ENCODE measurements around the gene CAMK1D.

The CAMK1D gene

GRCh38 chr10:12314836-12315235 is 34.5 kb upstream of the CAMK1D start:
- TF ChIP-seq EZH2 (IDR thresholded peaks at IDR 0.05; ENCODE audit: borderline replicate concordance, low read depth, low read length, severe bottlenecking): no peak
- TF ChIP-seq, protein P1, sequence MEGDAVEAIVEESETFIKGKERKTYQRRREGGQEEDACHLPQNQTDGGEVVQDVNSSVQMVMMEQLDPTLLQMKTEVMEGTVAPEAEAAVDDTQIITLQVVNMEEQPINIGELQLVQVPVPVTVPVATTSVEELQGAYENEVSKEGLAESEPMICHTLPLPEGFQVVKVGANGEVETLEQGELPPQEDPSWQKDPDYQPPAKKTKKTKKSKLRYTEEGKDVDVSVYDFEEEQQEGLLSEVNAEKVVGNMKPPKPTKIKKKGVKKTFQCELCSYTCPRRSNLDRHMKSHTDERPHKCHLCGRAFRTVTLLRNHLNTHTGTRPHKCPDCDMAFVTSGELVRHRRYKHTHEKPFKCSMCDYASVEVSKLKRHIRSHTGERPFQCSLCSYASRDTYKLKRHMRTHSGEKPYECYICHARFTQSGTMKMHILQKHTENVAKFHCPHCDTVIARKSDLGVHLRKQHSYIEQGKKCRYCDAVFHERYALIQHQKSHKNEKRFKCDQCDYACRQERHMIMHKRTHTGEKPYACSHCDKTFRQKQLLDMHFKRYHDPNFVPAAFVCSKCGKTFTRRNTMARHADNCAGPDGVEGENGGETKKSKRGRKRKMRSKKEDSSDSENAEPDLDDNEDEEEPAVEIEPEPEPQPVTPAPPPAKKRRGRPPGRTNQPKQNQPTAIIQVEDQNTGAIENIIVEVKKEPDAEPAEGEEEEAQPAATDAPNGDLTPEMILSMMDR (IDR thresholded peaks at IDR 0.05; ENCODE audit: borderline replicate concordance, extremely low read depth, low read length, poor library complexity, severe bottlenecking): no peak
- Histone ChIP-seq H3K4me2 (ENCODE audit: insufficient read depth, low read length) (no peak overlapping the region), H3K4me3 (ENCODE audit: low read depth in 1 of 2, low read length in 2 of 2) (no peak overlapping the region), H4K20me1 (ENCODE audit: insufficient read depth, low read length) (no peaks in the 10 kb centered on the region), H3K36me3 (ENCODE audit: insufficient read depth, low read length) (no peaks in the 10 kb centered on the region), H2AFZ (ENCODE audit: low read depth, low read length) (no peak overlapping the region), H3K27me3 (ENCODE audit: insufficient read depth, low read length, poor library complexity) (no peaks in the 10 kb centered on the region), H3K9me3 (ENCODE audit: insufficient read depth, low read length, severe bottlenecking) (no peaks in the 10 kb centered on the region), H3K27ac (ENCODE audit: low read length) (no peak overlapping the region), H3K9ac (ENCODE audit: low read depth, low read length) (no peak overlapping the region), H3K4me1 (ENCODE audit: insufficient read depth, low read length) (no peaks in the 10 kb centered on the region), H3K79me2 (ENCODE audit: insufficient read depth, low read length) (no peaks in the 10 kb centered on the region)
- no peak for DNase-seq
- no peak for ATAC-seq (ENCODE audit: insufficient read depth, low read depth)

DNA sequence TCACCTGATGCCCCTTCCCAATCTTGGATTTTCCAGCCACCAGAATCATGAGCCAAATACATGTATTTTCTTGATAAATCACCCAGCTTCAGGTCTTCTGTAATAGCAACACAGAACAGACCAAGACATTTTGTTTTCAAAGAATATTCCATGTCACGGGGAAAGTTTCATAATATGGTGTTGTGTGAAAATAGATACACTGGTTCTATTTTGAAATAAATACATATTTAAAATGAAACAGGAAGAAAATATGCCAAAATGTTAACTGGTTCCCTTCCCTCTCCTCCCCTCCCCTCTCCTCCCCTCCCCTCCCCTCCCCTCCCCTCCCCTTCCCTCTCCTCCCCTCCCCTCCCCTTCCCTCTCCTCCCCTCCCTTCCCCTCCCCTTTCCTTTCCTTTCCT is 30.3 kb upstream of the CAMK1D start:
- Histone ChIP-seq H3K9ac (ENCODE audit: low read depth, low read length) (no peak overlapping the region), H4K20me1 (ENCODE audit: insufficient read depth, low read length) (no peaks in the 10 kb centered on the region), H3K36me3 (ENCODE audit: insufficient read depth, low read length) (no peaks in the 10 kb centered on the region), H3K79me2 (ENCODE audit: insufficient read depth, low read length) (no peaks in the 10 kb centered on the region), H3K4me3 (ENCODE audit: low read depth in 1 of 2, low read length in 2 of 2) (no peak overlapping the region), H3K9me3 (ENCODE audit: insufficient read depth, low read length, severe bottlenecking) (no peaks in the 10 kb centered on the region), H3K4me2 (ENCODE audit: insufficient read depth, low read length) (no peak overlapping the region), H2AFZ (ENCODE audit: low read depth, low read length) (no peak overlapping the region), H3K27me3 (ENCODE audit: insufficient read depth, low read length, poor library complexity) (no peaks in the 10 kb centered on the region), H3K27ac (ENCODE audit: low read length) (no peak overlapping the region), H3K4me1 (ENCODE audit: insufficient read depth, low read length) (no peaks in the 10 kb centered on the region)
- TF ChIP-seq, protein P1 (IDR thresholded peaks at IDR 0.05; ENCODE audit: borderline replicate concordance, extremely low read depth, low read length, poor library complexity, severe bottlenecking): no peak
- no peak for TF ChIP-seq EZH2 (IDR thresholded peaks at IDR 0.05; ENCODE audit: borderline replicate concordance, low read depth, low read length, severe bottlenecking)
- ATAC-seq (ENCODE audit: insufficient read depth, low read depth): no peak
- no peak for DNase-seq

DNA sequence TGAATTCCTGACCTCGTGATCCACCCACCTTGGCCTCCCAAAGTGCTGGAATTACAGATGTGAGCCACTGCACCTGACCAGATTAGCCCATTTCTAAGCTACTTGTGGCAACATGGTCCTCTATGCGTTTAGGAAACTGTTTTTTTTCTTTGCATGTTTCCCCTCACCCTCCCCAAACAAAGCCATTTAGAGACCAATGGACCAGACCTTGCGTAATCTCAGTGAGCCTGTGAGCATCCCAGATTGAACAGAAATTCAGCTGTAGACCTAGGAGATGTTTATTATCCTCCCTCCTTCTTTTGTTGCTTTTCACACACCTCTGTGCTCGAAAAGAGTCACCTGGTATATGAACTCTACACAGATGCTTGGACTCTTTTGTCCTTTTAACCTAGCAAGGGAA is 28.5 kb upstream of the CAMK1D start:
- Histone ChIP-seq H2AFZ (ENCODE audit: low read depth, low read length) (no peak overlapping the region), H3K4me3 (ENCODE audit: low read depth in 1 of 2, low read length in 2 of 2) (no peak overlapping the region), H4K20me1 (ENCODE audit: insufficient read depth, low read length) (no peaks in the 10 kb centered on the region), H3K36me3 (ENCODE audit: insufficient read depth, low read length) (no peaks in the 10 kb centered on the region), H3K9ac (ENCODE audit: low read depth, low read length) (no peak overlapping the region), H3K27ac (ENCODE audit: low read length) (no peak overlapping the region), H3K27me3 (ENCODE audit: insufficient read depth, low read length, poor library complexity) (no peaks in the 10 kb centered on the region), H3K4me2 (ENCODE audit: insufficient read depth, low read length) (no peak overlapping the region), H3K9me3 (ENCODE audit: insufficient read depth, low read length, severe bottlenecking) (no peaks in the 10 kb centered on the region), H3K79me2 (ENCODE audit: insufficient read depth, low read length) (no peaks in the 10 kb centered on the region), H3K4me1 (ENCODE audit: insufficient read depth, low read length) (no peaks in the 10 kb centered on the region)
- DNase-seq (no peak), ATAC-seq (ENCODE audit: insufficient read depth, low read depth) (no peak)
- TF ChIP-seq, protein P1 (IDR thresholded peaks at IDR 0.05; ENCODE audit: borderline replicate concordance, extremely low read depth, low read length, poor library complexity, severe bottlenecking): no peak
- TF ChIP-seq EZH2 (IDR thresholded peaks at IDR 0.05; ENCODE audit: borderline replicate concordance, low read depth, low read length, severe bottlenecking): no peak

DNA sequence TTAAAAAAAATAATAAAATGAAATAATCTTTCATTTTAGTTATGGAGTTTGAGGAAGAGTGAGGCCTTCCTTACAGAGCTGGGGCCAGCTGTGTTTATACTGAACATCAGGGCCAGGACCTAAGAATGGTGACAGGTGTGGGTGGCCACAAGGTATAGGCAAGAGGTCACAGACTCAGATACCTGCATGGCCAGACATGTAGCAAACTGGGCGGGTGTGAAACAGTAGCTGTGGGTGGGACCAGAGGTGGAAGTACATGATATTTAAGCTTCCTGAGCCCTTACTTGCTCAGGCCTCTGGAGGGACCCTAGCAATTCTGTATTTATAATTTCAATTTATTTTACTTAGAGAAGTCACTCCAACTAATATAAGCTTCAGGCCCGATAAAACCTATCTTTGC is 27.7 kb upstream of the CAMK1D start:
- no peaks in the 10 kb centered on the region for H3K9me3 ChIP-seq (ENCODE audit: insufficient read depth, low read length, severe bottlenecking)
- DNase-seq (no peak), ATAC-seq (ENCODE audit: insufficient read depth, low read depth) (no peak)
- H3K4me3 ChIP-seq (ENCODE audit: low read depth in 1 of 2, low read length in 2 of 2): no peak overlapping the region
- no peaks in the 10 kb centered on the region for H4K20me1 ChIP-seq (ENCODE audit: insufficient read depth, low read length)
- H3K36me3 ChIP-seq (ENCODE audit: insufficient read depth, low read length): no peaks in the 10 kb centered on the region
- H3K27me3 ChIP-seq (ENCODE audit: insufficient read depth, low read length, poor library complexity): no peaks in the 10 kb centered on the region
- no peaks in the 10 kb centered on the region for H3K4me1 ChIP-seq (ENCODE audit: insufficient read depth, low read length)
- no peak for TF ChIP-seq EZH2 (IDR thresholded peaks at IDR 0.05; ENCODE audit: borderline replicate concordance, low read depth, low read length, severe bottlenecking)
- TF ChIP-seq, protein P1 (IDR thresholded peaks at IDR 0.05; ENCODE audit: borderline replicate concordance, extremely low read depth, low read length, poor library complexity, severe bottlenecking): no peak
- H3K4me2 ChIP-seq (ENCODE audit: insufficient read depth, low read length): no peak overlapping the region
- no peak overlapping the region for H3K9ac ChIP-seq (ENCODE audit: low read depth, low read length)
- H3K79me2 ChIP-seq (ENCODE audit: insufficient read depth, low read length): no peaks in the 10 kb centered on the region
- H2AFZ ChIP-seq (ENCODE audit: low read depth, low read length): no peak overlapping the region
- H3K27ac ChIP-seq (ENCODE audit: low read length): no peak overlapping the region

Measured in DND-41 (cell line).